ENCODE measurements around the gene ZNF746. TPM values are rescaled to one million over a fixed set of nuclear protein-coding genes. Genes with fewer than 3 reads are reported as not detected.

The ZNF746 gene
- total and polyA plus RNA-seq, 10 of the 15 experiments (the other 5 are each of a cell fraction or from before 2014, with no cell fraction given) = 1.2 to 19.0 (median 6.3) TPM

- TF ChIP-seq CUX1 (IDR thresholded peaks at IDR 0.05; ENCODE audit: insufficient replicate concordance, low read depth, low read length) = no peak
- no peak for TF ChIP-seq FOS (IDR thresholded peaks at IDR 0.05; ENCODE audit: borderline replicate concordance, extremely low read depth, insufficient read length)
- no peak for TF ChIP-seq MYB (IDR thresholded peaks at IDR 0.05; ENCODE audit: borderline replicate concordance, low read depth, low read length)
- no peak for TF ChIP-seq ZSCAN29 (IDR thresholded peaks at IDR 0.05)
- TF ChIP-seq PAX8 (IDR thresholded peaks at IDR 0.05) = no peak
- no peak for TF ChIP-seq ZBED1 (IDR thresholded peaks at IDR 0.05; ENCODE audit: borderline replicate concordance)
- no peak for TF ChIP-seq MTA3 (IDR thresholded peaks at IDR 0.05; ENCODE audit: borderline replicate concordance, low read length)
- no peak for TF ChIP-seq FOXM1 (IDR thresholded peaks at IDR 0.05; ENCODE audit: low read depth, low read length)
- TF ChIP-seq YY1 (IDR thresholded peaks at IDR 0.05; ENCODE audit: low read depth, low read length) = peak; percentile 81
- no peak for TF ChIP-seq KDM1A (IDR thresholded peaks at IDR 0.05; ENCODE audit: borderline replicate concordance)
- no peak for TF ChIP-seq MTA2 (IDR thresholded peaks at IDR 0.05; ENCODE audit: low read depth)
- TF ChIP-seq ZZZ3 (IDR thresholded peaks at IDR 0.05; ENCODE audit: control insufficient read depth, insufficient read length, low read depth) = no peak
- TF ChIP-seq GABPA (IDR thresholded peaks at IDR 0.05; ENCODE audit: low read depth) = no peak
- TF ChIP-seq SUZ12 (IDR thresholded peaks at IDR 0.05; ENCODE audit: unreplicated experiment) = no peak
- TF ChIP-seq NFYB (IDR thresholded peaks at IDR 0.05; ENCODE audit: insufficient read depth, low read depth, low read length) = no peak
- no peak for TF ChIP-seq SKIL (IDR thresholded peaks at IDR 0.05; ENCODE audit: low read depth, poor library complexity, severe bottlenecking)
- peak; percentile 84 for TF ChIP-seq IKZF1 (conservative IDR thresholded peaks at IDR 0.05)
- TF ChIP-seq NFYA (IDR thresholded peaks at IDR 0.05; ENCODE audit: borderline replicate concordance, low read depth, low read length) = no peak
- no peak for TF ChIP-seq ATF7 (IDR thresholded peaks at IDR 0.05; ENCODE audit: low read depth)
- TF ChIP-seq POLR2AphosphoS2 (IDR thresholded peaks at IDR 0.05; ENCODE audit: low read depth, low read length) = no peak
- no peak for TF ChIP-seq SMAD5 (IDR thresholded peaks at IDR 0.05; ENCODE audit: low read depth)
- peak; percentile 37; the same call in 1 of the 2 replicates for TF ChIP-seq CREM (IDR thresholded peaks at IDR 0.05; ENCODE audit: low read depth)
- no peak for TF ChIP-seq RELB (IDR thresholded peaks at IDR 0.05; ENCODE audit: low read depth)
Measured at GRCh38 chr7:149497467-149498261, at the start of gene ZNF746 (continued).
